ENCODE measurements around the gene MEIKIN.
"Not testable (repeated sequence)": the region's sequence is repeated elsewhere in the genome, so short reads cannot be mapped to it uniquely, and the experiment has no call there.

The MEIKIN gene

GRCh38 chr5:131902266-131902665, 43.2 kb downstream of the MEIKIN start:
- not testable (repeated sequence) for DNase-seq

GRCh38 chr5:131899686-131900085, 45.8 kb downstream of the MEIKIN start:
- DNase-seq: no peak

GRCh38 chr5:131883984-131884383, 61.5 kb downstream of the MEIKIN start:
- DNase-seq: no peak

GRCh38 chr5:131879705-131880104, 65.8 kb downstream of the MEIKIN start:
- no peak for DNase-seq

GRCh38 chr5:131877873-131878272, 67.6 kb downstream of the MEIKIN start:
- DNase-seq: no peak

GRCh38 chr5:131871251-131871650, 74.2 kb downstream of the MEIKIN start:
- DNase-seq: not testable (repeated sequence)

GRCh38 chr5:131867524-131867923, 77.9 kb downstream of the MEIKIN start:
- DNase-seq: no peak

GRCh38 chr5:131863700-131864099, 81.8 kb downstream of the MEIKIN start:
- DNase-seq: no peak

GRCh38 chr5:131857388-131857787, 88.1 kb downstream of the MEIKIN start:
- no peak for DNase-seq

- DNase-seq: no peak
Measured at GRCh38 chr5:131855452-131855851, 90.0 kb downstream of the MEIKIN start.

GRCh38 chr5:131854134-131854533, 91.3 kb downstream of the MEIKIN start:
- DNase-seq: no peak

GRCh38 chr5:131848662-131849061, 96.8 kb downstream of the MEIKIN start:
- DNase-seq: no peak

GRCh38 chr5:131846536-131846935, 98.9 kb downstream of the MEIKIN start:
- no peak for DNase-seq

- no peak for DNase-seq
Measured at GRCh38 chr5:131845828-131846227, 99.6 kb downstream of the MEIKIN start.

GRCh38 chr5:131842971-131843370, 102.5 kb downstream of the MEIKIN start:
- not testable (repeated sequence) for DNase-seq

- not testable (repeated sequence) for DNase-seq
Measured at GRCh38 chr5:131832702-131833101, 112.8 kb downstream of the MEIKIN start.

- DNase-seq: no peak
Measured at GRCh38 chr5:131825404-131826013, 120.0 kb downstream of the MEIKIN start.

- no peak for DNase-seq
Measured at GRCh38 chr5:131824631-131825030, 120.8 kb downstream of the MEIKIN start.

- DNase-seq: no peak
Measured at GRCh38 chr5:131821221-131821620, 124.2 kb downstream of the MEIKIN start.

- DNase-seq: no peak
Measured at GRCh38 chr5:131818001-131818724, 127.3 kb downstream of the MEIKIN start.

- no peak for DNase-seq
Measured at GRCh38 chr5:131814990-131815389, 130.5 kb downstream of the MEIKIN start.

GRCh38 chr5:131812371-131813160, 132.9 kb downstream of the MEIKIN start:
- no peak for DNase-seq

GRCh38 chr5:131810510-131811249, 134.8 kb downstream of the MEIKIN start:
- DNase-seq: no peak
